Hematopoietic multipotent progenitor cell treated with erythropoietin and hydrocortisone succinate and interleukin-3 and kit ligand, for 8 days (in vitro differentiated cells): Measurements from ENCODE around the gene SYT2.
"Not testable (repeated sequence)": the region's sequence is repeated elsewhere in the genome, so short reads cannot be mapped to it uniquely, and the experiment has no call there.

Experiments
- DNase-seq: peaks from one replicate; pipeline ENCODE4 v3.0.0-alpha.2; 2015

SYT2 gene

DNA sequence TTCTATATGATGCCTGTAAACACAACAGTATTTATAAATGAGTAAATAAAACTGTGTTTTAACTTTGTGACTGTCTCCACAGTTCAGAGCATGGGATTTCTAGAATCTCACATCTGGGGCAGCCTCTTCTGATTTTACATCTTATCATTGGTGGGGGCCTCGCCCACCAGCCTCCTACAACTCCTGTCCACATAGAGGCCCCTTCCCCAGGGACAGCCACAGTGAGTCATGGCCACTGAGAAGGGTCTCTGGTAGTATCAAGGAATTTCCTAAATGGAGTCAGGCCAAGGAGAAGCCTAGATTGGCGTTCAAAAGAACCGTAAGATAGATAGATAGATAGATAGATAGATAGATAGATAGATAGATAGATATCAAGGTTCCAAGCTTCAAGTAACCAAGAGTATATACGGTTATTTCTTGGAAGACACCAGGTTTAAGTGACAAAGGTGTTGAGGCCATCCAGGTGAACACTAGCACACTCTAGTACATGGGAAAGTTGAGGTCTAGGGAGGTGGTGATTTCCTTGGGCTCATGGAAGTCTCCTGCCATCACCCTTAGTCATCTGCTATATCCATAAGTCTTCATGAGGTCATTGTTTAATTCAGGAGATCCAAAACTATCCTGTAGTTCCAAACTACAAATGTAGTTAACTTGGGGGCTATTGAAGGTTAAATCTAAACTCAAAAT, 121.6 kb downstream of the SYT2 start:
- DNase-seq: no peak

DNA sequence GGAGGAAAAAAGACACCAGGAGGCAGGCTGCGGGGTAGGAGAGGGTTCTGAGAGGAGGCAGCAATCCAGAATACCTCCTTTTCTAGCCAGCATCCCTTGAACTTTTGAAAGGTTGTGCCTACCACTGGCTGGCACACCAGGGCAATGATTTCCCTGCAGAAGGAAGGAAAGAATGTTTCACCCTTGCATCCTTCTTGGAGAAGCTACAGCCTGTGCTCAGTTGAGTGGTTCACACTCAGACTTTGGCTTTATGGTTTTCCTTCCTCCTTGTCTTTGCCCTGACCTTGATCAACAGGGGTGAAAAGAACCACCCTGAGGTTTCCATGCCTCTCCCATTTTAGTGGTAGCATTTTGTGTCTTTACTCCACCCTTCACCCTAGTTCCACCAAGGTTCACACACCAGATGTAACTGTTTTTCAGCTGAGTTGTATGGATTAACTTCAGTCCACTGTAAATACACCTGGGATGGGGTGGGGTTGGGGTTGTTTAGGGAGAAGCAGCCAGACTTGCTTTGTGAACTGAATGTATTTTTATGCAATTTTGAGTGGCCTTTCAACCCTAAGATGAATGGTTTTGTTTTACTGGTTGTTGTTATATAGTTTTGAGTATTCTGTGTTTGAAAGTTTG, 122.3 kb downstream of the SYT2 start:
- DNase-seq: no peak

- no peak for DNase-seq
Measured at GRCh38 chr1:202586871-202587270, 123.4 kb downstream of the SYT2 start.

DNA sequence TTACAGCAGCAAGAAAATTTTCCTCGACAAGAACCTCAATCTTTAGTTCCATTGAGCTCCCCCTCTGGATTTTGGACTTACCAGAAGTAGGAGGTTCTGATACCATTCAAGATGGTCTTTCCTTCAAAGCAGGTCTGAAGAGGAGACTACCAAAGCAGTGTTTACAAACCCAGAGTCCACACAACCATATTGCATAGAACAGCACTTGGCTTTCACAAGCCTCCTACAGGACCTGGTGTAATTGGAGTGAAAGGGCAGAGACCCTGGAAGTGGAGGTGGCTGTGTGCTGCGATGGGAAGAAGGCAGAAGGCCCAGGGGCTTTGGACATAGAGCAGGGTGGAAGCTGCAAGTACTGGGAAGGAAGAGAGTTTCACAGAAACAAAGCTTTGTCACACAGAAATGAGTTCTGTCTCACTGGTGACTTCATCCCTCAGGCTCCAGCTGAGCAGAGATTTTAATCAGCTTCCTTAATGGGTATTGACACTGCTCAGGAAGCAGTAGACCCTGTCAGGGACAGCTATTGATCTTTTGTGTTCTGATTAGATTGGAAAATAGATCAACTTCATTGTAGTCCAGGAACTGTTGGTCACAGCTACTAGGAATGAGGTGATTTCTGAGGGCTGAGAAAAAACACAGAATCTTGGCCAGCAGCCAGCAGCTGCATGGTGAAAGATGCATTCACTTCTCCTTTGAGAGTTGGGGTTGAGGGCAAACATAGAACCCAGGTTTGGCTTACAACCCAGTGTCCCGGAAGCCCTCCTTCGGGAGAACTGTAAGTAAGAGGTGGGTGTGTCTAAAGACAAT, 124.0 kb downstream of the SYT2 start:
- no peak for DNase-seq

DNA sequence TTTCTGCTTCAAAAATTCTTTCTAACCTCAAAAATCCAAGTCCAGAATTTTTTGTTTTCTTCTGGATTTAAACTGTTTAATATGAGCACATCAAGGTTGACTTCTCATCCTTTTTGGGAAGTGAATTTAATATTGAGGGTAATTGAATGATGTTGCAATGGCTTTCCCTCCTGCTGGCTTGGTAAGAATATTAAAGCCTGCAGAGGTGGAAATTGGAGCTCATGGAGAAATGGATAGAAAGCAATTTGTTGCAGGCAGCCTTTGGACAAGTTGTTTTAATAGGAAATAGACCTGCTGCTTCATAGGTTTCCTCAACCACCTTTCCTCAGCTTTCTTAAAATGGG, 124.7 kb downstream of the SYT2 start:
- no peak for DNase-seq

- DNase-seq: peak; percentile 64
Measured at GRCh38 chr1:202584707-202585589, 125.3 kb downstream of the SYT2 start.

- not testable (repeated sequence) for DNase-seq
Measured at GRCh38 chr1:202582350-202582749, 127.9 kb downstream of the SYT2 start.

DNA sequence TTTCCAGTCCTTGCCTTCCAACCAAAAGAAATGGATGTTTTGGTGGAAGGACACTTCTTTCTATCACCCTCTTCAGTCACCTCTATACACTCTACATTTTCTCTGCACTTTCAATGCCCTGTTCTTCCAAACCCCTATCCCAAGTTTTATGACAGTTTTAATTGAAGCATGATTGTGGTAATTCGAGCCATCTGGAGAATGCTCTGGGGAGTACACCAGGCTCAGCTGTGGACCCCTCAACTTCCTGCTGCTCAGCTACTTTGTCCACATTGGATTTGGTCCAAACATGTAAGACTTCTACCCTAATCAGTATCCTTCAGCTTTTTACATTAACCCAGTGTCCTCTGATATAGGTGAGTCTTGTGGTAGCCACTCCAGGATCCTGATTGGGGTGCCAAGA, 129.6 kb downstream of the SYT2 start:
- no peak for DNase-seq

- DNase-seq: no peak
Measured at GRCh38 chr1:202579806-202580205, 130.4 kb downstream of the SYT2 start.

DNA sequence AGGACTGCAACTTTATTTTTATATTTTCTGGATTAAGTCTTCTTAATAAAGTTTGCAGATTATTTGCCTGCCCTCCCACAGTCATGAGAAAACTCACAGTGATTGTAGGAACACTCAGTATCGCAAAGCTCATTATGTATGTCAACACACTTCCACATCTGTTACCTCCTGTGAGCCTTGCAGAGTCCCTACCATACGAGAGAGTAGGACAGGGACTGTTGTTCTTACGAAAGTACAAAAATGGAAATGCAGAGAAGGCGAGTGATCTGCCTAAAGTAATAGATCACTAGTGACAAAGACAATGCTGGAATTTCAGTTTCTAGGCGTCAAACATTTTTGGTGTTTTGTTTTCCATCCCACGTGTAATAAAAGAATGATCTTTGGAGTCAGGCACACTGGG, 131.7 kb downstream of the SYT2 start:
- no peak for DNase-seq

DNA sequence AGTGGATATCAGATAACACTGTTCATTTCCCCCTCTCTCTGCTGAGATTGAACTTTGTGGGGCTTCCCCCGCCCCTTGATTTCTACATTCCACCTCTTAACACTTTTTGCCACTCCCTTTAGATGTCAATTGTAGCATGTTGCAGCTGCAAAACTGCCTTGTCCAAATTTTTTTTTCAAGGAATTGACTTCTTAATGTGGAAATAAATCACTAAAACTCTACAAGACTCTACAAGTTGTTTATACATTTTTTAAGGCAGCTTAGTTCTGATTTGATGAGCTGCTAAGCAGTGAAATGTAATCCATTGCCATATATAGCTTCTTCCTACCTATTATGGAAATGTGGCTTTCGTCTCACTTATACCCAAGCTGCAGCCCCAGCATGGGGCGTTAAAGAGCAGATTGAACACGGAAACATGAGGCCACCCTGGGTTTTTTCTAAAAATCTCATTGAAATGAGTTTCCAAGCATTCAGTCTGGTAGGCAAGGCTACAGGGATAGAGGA, 132.2 kb downstream of the SYT2 start:
- no peak for DNase-seq

DNA sequence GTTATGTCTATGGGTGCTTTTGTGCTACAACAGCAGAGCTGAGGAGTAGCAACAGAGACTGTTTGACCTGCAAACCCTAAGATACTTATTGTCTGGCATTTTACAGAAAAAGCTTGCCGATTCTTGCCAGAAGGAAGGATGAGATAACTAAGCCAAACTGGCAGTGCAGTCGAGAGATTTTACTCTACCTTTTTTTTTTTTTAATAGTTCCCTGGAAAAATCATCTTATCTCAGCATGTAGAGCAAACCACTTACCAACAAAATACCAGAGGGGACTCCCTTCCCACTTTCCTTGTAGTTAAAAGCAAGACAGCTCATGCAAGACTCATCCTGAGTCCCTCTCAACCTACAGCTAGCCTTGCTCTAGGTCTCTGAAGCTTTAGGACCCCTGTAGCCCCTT, 132.9 kb downstream of the SYT2 start:
- DNase-seq: peak; percentile 75

DNA sequence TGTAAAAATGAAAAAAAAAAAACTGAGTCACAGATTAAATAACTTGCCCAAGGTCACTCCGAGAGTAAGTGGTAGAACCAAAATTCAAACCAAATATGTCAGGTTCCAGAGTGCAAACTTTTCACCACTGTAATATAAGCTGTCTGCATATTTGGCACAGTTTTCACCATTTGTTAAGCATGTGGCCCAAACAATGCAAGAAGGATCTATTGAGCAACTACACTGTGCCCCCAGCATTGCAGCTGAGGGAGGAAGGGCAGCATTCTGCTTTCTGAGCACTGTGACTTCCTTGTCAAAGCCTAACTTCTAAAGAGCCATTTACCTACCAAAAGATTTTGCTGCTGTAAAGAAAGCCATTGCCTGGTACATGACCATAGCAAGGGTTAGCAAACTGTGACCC, 133.4 kb downstream of the SYT2 start:
- DNase-seq: no peak

DNA sequence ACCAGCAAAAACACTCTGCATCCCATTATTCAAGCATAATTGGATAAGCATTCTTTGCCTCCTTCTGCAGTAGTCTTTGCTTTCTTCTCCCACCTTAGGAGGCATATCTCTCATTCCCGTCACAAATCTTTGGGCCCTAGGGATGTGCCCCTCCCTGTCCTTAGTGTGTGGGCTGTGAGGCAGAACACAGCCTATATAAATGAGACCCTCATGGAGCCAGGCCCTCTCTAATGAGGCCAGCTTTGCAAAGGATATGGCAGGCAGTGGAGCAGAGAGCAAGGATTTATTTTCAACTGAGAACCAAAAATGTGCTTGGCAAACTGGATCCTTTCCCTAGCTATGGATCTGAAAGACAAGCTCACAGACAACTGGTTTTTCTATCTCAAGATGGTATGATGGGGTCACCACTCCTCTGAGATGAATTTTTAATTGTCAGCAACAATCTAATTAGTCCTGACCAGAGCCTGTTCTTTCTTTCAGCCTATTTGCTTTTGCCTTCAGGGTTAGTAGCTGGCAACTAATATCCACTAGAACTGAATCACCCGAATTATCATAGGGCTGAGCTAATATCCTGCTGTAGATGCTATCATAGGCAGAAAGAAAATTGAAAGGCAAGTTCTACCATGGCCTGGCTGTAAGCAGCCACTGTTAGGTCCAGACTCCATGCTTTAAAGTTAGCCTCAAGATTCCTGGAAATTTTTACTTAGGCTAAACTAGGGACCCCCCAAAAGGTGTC, 134.2 kb downstream of the SYT2 start:
- DNase-seq: no peak

- no peak for DNase-seq
Measured at GRCh38 chr1:202572867-202573266, 137.4 kb downstream of the SYT2 start.

DNA sequence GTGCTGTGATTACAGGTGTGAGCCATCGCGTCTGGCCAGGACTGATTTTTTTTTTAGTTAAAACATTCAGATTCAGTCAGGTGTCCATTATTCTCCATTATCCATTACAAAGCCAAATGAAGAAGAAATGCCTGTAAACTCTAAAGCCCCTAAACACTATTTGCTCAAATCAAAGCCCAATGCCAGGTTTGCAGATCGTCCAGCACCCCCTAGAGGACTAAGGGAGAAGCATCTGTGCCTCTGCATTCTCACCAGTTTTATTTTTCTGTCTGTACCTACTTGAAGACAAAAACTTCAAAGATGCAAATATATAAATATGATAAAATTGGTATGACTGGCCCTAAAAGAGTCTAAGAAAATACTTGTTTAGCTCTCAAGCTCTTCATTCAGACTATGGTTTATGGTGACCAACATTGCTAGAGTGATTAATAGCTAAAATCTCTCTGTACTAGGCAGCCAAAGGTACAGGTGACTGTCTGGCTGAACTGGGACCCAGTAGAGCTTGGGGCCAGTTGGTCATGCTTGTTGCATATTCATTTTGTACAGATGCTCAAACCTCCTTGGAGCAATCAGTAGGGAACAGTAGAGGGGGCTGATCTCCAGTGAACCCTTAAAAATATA, 138.4 kb downstream of the SYT2 start:
- peak; percentile 58 for DNase-seq

- no peak for DNase-seq
Measured at GRCh38 chr1:202569393-202570322, 140.6 kb downstream of the SYT2 start.

GRCh38 chr1:202568826-202569225, 141.4 kb downstream of the SYT2 start:
- no peak for DNase-seq

GRCh38 chr1:202568410-202568809, 141.8 kb downstream of the SYT2 start:
- DNase-seq: no peak

DNA sequence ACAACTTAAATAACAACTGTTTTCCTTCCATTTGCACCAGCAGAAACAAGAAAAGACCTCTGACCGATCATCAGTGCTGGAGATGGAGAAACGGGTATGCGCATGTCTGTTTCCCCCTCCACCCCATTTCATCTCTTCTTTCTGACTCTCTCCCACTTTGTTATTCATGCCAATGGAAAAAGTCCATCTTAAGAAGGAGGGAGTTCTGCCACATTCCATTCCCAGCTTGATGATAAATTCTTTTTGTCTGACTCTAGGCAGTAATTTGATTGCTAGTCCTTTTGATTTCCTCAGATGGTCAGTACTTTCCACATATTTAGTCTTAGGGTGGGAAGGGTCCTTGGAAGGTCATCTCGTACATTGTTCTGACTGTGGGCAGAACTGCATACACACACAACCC, 142.5 kb downstream of the SYT2 start:
- DNase-seq: no peak
